HEK293T (cell line): ENCODE results near the gene PHIP.

Experiments used
- CTCF ChIA-PET: fragments of 350-600 bp; formaldehyde crosslinking; extraction: SDS; loops from one replicate; lab custom pipeline; 2021; ENCODE audit warnings: antibody characterized with exemption, inconsistent platforms; lab: Yijun Ruan, JAX
- POLR2A ChIA-PET: fragments of 350-600 bp; formaldehyde crosslinking; extraction: SDS; loops from one replicate; lab custom pipeline; 2020; ENCODE audit warnings: antibody characterized with exemption, inconsistent platforms; lab: Yijun Ruan, JAX
- DNase-seq: peaks from one replicate; pipeline ENCODE4 v3.0.0; 2012; ENCODE audit warnings: mixed read lengths; ENCODE audit errors: extremely low spot score
- ARNT ChIP-seq: fragments of 450-650 bp; IDR thresholded peaks from 2 replicates; pipeline ENCODE4 v1.6.1; 2017; ENCODE audit warnings: mild to moderate bottlenecking
- BHLHE40 ChIP-seq: fragments of 450-650 bp; IDR thresholded peaks from 2 replicates; pipeline ENCODE4 v1.6.1; 2016; ENCODE audit warnings: mild to moderate bottlenecking, moderate library complexity, borderline replicate concordance
- CTBP1 ChIP-seq: fragments of 450-650 bp; IDR thresholded peaks from 2 replicates; pipeline ENCODE4 v1.6.1; 2016; ENCODE audit warnings: borderline replicate concordance
- ELF4 ChIP-seq: fragments of 450-650 bp; IDR thresholded peaks from 2 replicates; pipeline ENCODE4 v1.6.1; 2017; ENCODE audit warnings: antibody characterized with exemption
- FOXA1 ChIP-seq: fragments of 450-650 bp; IDR thresholded peaks from 2 replicates; pipeline ENCODE4 v1.6.1; 2016; ENCODE audit warnings: mild to moderate bottlenecking
- FOXK2 ChIP-seq: fragments of 450-650 bp; IDR thresholded peaks from 2 replicates; pipeline ENCODE4 v1.6.1; 2016; ENCODE audit warnings: mild to moderate bottlenecking
- FOXM1 ChIP-seq: fragments of 450-650 bp; IDR thresholded peaks from 2 replicates; pipeline ENCODE4 v1.6.1; 2017; ENCODE audit warnings: mild to moderate bottlenecking, borderline replicate concordance
- HDGF ChIP-seq: fragments of 450-650 bp; IDR thresholded peaks from 2 replicates; pipeline ENCODE4 v1.6.1; 2017; ENCODE audit warnings: antibody characterized with exemption, borderline replicate concordance
- L3MBTL2 ChIP-seq: fragments of 450-650 bp; conservative IDR thresholded peaks from 2 replicates; pipeline ENCODE4 v1.6.1; 2016; ENCODE audit warnings: mild to moderate bottlenecking
- LEF1 ChIP-seq: fragments of 450-650 bp; IDR thresholded peaks from 2 replicates; pipeline ENCODE4 v1.6.1; 2017; ENCODE audit warnings: mild to moderate bottlenecking, borderline replicate concordance
- NFRKB ChIP-seq: fragments of 450-650 bp; IDR thresholded peaks from 2 replicates; pipeline ENCODE4 v1.6.1; 2016; ENCODE audit warnings: mild to moderate bottlenecking, moderate library complexity
- SP1 ChIP-seq: fragments of 450-650 bp; IDR thresholded peaks from 2 replicates; pipeline ENCODE4 v1.6.1; 2017
- SUZ12 ChIP-seq: fragments of 450-650 bp; IDR thresholded peaks from 2 replicates; pipeline ENCODE4 v1.6.1; 2016; ENCODE audit warnings: mild to moderate bottlenecking
- TARDBP ChIP-seq: fragments of 450-650 bp; IDR thresholded peaks from 2 replicates; pipeline ENCODE4 v1.6.1; 2016
- ZNF384 ChIP-seq: fragments of 450-650 bp; IDR thresholded peaks from 2 replicates; pipeline ENCODE4 v1.6.1; 2016
- TF ChIP-seq, protein P1 (sequence below): fragments of 450-650 bp; IDR thresholded peaks from 2 replicates; pipeline ENCODE4 v1.6.1; 2016

The PHIP gene

DNA sequence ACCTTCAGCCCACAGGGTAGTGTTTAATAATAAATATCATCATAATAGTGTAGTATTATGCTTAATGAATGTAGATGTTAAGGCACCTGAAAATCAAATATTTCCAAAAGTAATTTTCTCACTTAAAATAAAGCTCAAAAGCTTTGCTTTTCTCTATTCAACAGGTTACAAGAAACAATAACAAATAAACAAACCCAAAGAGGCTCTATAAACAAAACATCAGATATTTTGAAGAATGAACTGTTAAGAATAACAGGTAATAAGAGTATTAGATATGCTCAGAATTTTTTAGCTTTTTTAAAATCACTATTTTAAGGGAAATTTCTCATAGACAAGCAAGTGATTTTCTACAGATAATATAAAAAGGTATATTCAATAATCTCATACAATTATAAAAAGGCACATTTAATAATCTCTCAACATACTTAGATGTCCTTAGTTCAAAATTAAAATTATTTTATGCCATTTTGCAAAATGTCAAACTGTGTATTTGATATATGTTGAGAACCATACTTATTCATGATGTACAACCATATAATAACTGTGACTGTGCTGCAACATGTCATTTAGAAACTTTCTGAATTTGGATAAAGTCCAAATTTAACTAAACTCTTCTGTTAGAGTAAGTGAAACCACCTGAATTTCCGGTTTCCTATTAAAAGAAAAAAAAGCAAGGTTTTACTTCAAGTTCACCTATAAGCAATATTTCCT lies 35.8 kb downstream of the PHIP start:
- no peak for DNase-seq
- no peak for TF ChIP-seq ZNF384
- TF ChIP-seq L3MBTL2, result no peak
- no peak for TF ChIP-seq SUZ12
- CTCF ChIA-PET, result no interaction called here
- POLR2A ChIA-PET, result interaction anchor here (1.1 kb wide), 1 partner anchor 36 kb away, joined by 3 read pairs; the partner anchor contains the start of gene PHIP

DNA sequence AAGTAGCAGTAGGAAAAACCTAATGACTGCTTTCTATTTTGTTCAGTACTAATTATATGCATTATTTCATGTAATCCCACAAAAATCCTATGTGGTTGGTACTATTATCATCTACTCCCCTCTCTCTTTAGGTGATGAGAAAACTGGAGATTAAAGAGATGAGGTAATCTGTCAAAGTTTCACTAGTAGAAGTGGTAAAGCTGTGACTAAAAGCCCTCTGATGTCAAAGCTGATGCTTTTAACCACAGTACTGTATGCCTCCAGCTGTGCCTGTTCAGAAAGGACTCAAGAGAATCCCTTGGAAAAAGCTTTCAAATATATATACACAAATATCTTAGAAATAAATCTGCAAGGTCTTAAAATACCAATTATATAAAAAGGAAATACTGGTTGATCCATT lies 38.0 kb downstream of the PHIP start:
- POLR2A ChIA-PET, result no interaction called here
- no peak for DNase-seq
- TF ChIP-seq BHLHE40 (no peak), FOXA1 (no peak), HDGF (no peak), LEF1 (no peak), ARNT (no peak), CTBP1 (no peak), TARDBP (no peak), FOXM1 (no peak), L3MBTL2 (no peak), ELF4 (no peak)
- TF ChIP-seq, protein P1, sequence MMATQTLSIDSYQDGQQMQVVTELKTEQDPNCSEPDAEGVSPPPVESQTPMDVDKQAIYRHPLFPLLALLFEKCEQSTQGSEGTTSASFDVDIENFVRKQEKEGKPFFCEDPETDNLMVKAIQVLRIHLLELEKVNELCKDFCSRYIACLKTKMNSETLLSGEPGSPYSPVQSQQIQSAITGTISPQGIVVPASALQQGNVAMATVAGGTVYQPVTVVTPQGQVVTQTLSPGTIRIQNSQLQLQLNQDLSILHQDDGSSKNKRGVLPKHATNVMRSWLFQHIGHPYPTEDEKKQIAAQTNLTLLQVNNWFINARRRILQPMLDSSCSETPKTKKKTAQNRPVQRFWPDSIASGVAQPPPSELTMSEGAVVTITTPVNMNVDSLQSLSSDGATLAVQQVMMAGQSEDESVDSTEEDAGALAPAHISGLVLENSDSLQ, result no peak
- CTCF ChIA-PET, result no interaction called here

DNA sequence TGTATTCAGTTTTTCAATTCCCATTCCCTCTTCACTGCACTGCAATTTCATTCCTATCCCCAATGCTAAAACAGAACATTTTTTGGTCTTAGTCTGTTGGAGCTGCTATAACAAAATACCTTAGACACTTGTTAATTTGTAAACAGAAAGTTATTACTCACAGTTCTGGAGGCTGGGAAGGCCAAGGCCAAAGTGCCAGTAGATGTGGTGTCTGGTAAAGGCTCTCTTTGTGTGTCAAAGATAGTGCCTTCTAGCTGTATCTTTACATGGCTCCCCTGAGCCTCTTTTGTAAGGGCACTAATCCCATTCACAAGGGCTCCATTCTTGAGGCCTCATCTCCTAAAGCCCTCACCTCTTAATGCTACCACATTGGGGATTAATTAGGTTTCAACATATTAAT lies 40.0 kb downstream of the PHIP start:
- ChIA-PET CTCF (interaction anchor here (1.2 kb wide), 1 partner anchor 12 kb away, joined by 4 read pairs; no protein-coding TSS in a partner anchor), POLR2A (no interaction called here)
- TF ChIP-seq SP1 (no peak), LEF1 (no peak), ELF4 (no peak), FOXM1 (no peak), TARDBP (no peak), FOXA1 (no peak), ZNF384 (no peak), NFRKB (no peak), ARNT (no peak), SUZ12 (no peak), HDGF (no peak)
- TF ChIP-seq, protein P1, result no peak
- DNase-seq, result no peak

DNA sequence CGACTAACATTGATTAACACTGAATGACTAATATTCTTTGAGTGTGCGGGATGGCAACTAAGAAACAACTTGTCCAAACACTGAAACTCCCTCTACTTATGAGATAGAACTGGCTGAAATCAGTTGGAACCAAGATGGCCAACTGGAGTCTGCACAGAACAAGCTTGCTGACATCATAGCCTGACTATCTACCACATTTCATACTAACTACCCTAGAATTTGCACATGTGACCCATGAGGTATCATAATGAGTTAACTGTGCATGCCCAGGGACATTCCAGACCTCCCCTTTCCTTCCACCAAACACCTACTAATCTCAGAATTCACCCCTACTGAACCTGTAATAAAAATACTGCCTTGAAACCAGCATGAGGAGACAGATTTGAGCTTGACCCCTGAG lies 43.2 kb downstream of the PHIP start:
- POLR2A ChIA-PET, result no interaction called here
- TF ChIP-seq NFRKB, result no peak
- no peak for TF ChIP-seq FOXA1
- no peak for TF ChIP-seq TARDBP
- TF ChIP-seq CTBP1, result no peak
- TF ChIP-seq BHLHE40, result no peak
- TF ChIP-seq SUZ12, result no peak
- no peak for TF ChIP-seq L3MBTL2
- no peak for TF ChIP-seq HDGF
- TF ChIP-seq SP1, result no peak
- no peak for TF ChIP-seq FOXM1
- CTCF ChIA-PET, result no interaction called here
- DNase-seq, result no peak

DNA sequence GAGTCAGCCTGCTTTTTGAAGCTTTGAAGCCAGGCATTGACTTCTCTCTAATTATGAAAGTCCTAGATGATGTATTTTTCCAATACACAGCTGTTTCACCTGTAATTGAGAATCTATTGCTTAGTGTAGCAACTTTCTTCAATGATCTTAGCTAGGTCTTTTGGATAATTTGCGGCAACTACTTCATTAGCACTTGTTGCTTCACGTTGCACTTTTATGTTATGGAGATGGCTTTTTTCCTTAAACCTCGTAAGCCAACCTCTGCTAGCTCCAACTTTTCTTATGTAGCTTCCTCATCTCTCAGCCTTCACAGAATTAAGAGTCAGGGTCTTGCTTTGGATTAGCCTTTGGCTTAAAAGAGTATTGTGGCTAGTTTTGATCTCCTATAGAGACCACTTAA lies 44.8 kb downstream of the PHIP start:
- CTCF ChIA-PET, result no interaction called here
- DNase-seq, result no peak
- POLR2A ChIA-PET, result no interaction called here
- no peak for TF ChIP-seq FOXK2
- TF ChIP-seq ELF4, result no peak
- TF ChIP-seq ZNF384, result no peak
- no peak for TF ChIP-seq L3MBTL2
- TF ChIP-seq NFRKB, result no peak
- no peak for TF ChIP-seq LEF1
- no peak for TF ChIP-seq SUZ12
- no peak for TF ChIP-seq HDGF
- TF ChIP-seq ARNT, result no peak
- no peak for TF ChIP-seq FOXM1
- TF ChIP-seq, protein P1, result no peak
- TF ChIP-seq CTBP1, result no peak
- no peak for TF ChIP-seq SP1
- no peak for TF ChIP-seq BHLHE40
- TF ChIP-seq TARDBP, result no peak
- no peak for TF ChIP-seq FOXA1

DNA sequence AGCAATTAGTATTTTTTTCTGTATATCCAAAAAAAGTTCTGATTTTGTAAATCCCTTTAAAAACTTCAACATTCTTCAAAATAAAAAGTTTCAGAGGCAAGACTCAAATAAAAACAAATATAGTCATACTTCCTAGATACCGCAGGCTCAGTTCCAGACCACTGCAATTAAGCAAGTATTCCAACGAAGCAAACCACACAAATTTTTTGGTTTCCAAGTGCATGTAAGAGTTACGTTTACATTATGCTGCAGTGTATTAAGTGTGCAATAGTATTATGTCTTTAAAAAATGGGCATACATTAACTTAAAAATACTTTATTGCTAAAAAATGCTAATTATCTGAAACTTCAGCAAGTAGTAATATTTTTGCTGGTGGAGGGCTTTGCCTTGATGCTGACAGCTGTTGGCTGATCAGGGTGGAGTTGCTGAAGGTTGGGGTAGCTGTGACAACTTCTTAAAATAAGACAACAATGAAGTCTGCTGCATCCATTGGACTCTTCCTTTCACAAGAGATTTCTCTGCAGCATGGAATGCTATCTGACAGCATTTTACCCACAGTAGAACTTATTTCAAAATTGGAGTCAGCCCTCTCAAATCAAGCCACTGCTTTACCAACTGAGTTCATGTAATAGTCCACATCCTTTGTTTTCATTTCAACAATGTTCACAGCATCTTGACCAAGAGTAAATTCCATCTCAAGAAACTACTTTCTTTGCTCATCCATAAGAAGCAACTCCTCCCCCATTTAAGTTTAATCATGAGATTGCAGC lies 46.0 kb downstream of the PHIP start:
- ChIA-PET CTCF (no interaction called here), POLR2A (interaction anchor here (1.3 kb wide), 1 partner anchor 46 kb away, joined by 5 read pairs; the partner anchor contains the start of gene PHIP)
- TF ChIP-seq ELF4 (no peak), LEF1 (no peak), SP1 (no peak), ARNT (no peak), FOXK2 (no peak), NFRKB (no peak), L3MBTL2 (no peak), ZNF384 (no peak)
- DNase-seq, result no peak
